HTERT RPE-1 (cell line): Measurements from ENCODE around the gene NT5C1B.

Experiments
- in situ Hi-C: fragments of 300-500 bp; cut with MboI; formaldehyde crosslinking; loops from 4 replicates; pipeline ENCODE4 v1.14.3; 2020; ENCODE audit warnings: low sequenced_read_pairs

The NT5C1B gene

GRCh38 chr2:18600255-18600613 is 10.9 kb upstream of the NT5C1B start:
- in situ Hi-C loops = no loop called here

GRCh38 chr2:18599509-18600254 is 10.3 kb upstream of the NT5C1B start:
- in situ Hi-C loops = no loop called here

- in situ Hi-C loops = no loop called here
These were observed 9.6 kb upstream of the NT5C1B start for GRCh38 chr2:18598848-18599484.

GRCh38 chr2:18597618-18598017 is 8.2 kb upstream of the NT5C1B start:
- in situ Hi-C loops = no loop called here

GRCh38 chr2:18596993-18597392 is 7.6 kb upstream of the NT5C1B start:
- in situ Hi-C loops = no loop called here

- in situ Hi-C loops = no loop called here
These were observed 4.1 kb upstream of the NT5C1B start for GRCh38 chr2:18593496-18593895.

- in situ Hi-C loops = no loop called here
These were observed 3.0 kb upstream of the NT5C1B start for GRCh38 chr2:18592372-18592771.

- in situ Hi-C loops = no loop called here
These were observed 567 bp downstream of the NT5C1B start for GRCh38 chr2:18588802-18589201.

GRCh38 chr2:18588049-18588448 is 1.3 kb downstream of the NT5C1B start:
- in situ Hi-C loops = no loop called here

GRCh38 chr2:18585526-18585925 is 3.8 kb downstream of the NT5C1B start:
- in situ Hi-C loops = no loop called here

GRCh38 chr2:18584608-18584954 is 4.8 kb downstream of the NT5C1B start:
- in situ Hi-C loops = no loop called here

- in situ Hi-C loops = no loop called here
These were observed 5.3 kb downstream of the NT5C1B start for GRCh38 chr2:18583905-18584607.

- in situ Hi-C loops = no loop called here
These were observed 8.8 kb downstream of the NT5C1B start for GRCh38 chr2:18580606-18581005.

GRCh38 chr2:18578033-18578432 is 11.3 kb downstream of the NT5C1B start:
- in situ Hi-C loops = no loop called here

- in situ Hi-C loops = no loop called here
These were observed 23.1 kb downstream of the NT5C1B start for GRCh38 chr2:18566145-18566769.

- in situ Hi-C loops = no loop called here
These were observed 28.6 kb downstream of the NT5C1B start for GRCh38 chr2:18560797-18561085.

GRCh38 chr2:18560031-18560796 is 29.2 kb downstream of the NT5C1B start, which contains the start of gene RDH14:
RDH14 (minus strand) TSS chr2:18560653; CDS start chr2:18560572, 81 bp downstream.
- in situ Hi-C loops = no loop called here

GRCh38 chr2:18559531-18560030 is 29.8 kb downstream of the NT5C1B start:
- in situ Hi-C loops = no loop called here

GRCh38 chr2:18558458-18558857 is 30.9 kb downstream of the NT5C1B start:
- in situ Hi-C loops = no loop called here

- in situ Hi-C loops = no loop called here
These were observed 32.2 kb downstream of the NT5C1B start for GRCh38 chr2:18557121-18557520.
